ENCODE results near the gene BMP6. TPM values are rescaled to one million over a fixed set of nuclear protein-coding genes. Genes with fewer than 3 reads are reported as not detected.

Gene BMP6
- total and polyA plus RNA-seq, 3 experiments from 2014 or later: not detected

DNA sequence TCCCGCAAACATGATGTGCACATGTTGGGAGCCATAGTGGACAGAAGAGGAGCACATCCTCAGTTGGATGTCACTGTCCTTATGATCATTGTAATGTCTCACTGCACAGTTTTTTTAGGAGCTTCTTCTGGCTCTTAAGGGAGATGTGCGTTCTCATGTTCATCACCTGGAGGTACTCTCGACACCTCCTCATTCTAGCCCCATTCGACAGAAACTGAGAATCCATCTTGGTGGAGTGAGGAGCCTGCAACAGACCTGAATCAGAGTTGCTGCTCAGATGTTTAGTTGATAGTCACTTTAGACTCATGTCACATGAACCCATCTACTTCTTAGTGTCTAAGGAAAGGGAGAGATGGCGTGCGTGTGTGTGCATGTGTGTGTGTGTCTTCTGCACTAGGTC lies 2.3 kb upstream of the BMP6 start:
- Histone ChIP-seq H3K4me3 (ENCODE audit: low read length) (no peak overlapping the region), H3K27ac (ENCODE audit: low read depth, low read length) (no peak overlapping the region), H3K9me3 (ENCODE audit: low read length) (no peaks in the 10 kb centered on the region), H3K27me3 (ENCODE audit: insufficient read depth, low read length, poor library complexity, severe bottlenecking) (peaks cover 23% of the 10 kb centered on the region), H3K36me3 (ENCODE audit: insufficient read depth, low read length) (no peaks in the 10 kb centered on the region), H3K4me1 (ENCODE audit: insufficient read depth, low read length) (peaks cover 8% of the 10 kb centered on the region)
- H3K27me3 Mint-ChIP-seq: peaks cover 47 to 70% of the 10 kb centered on the region in 2 donors
- POLR2A ChIA-PET: no interaction called here
- H3K27ac Mint-ChIP-seq: no peak overlapping the region
- no peak for DNase-seq
- H3K9me3 Mint-ChIP-seq: peaks cover 0 to 2% (median 0%) of the 10 kb centered on the region in 5 donors
- H3K4me1 Mint-ChIP-seq: peaks cover 11 to 22% (median 12%) of the 10 kb centered on the region in 3 donors
- CTCF ChIA-PET: interaction anchor here (2.2 kb wide), 1 partner anchor 495 kb away, joined by 8 read pairs; no protein-coding TSS in a partner anchor
- no peaks in the 10 kb centered on the region for H3K36me3 Mint-ChIP-seq
- H3K4me3 Mint-ChIP-seq: no peak overlapping the region

GRCh38 chr6:7725412-7725811 lies 487 bp upstream of the BMP6 start:
- Histone ChIP-seq H3K4me3 (ENCODE audit: low read length) (no peak overlapping the region), H3K27me3 (ENCODE audit: insufficient read depth, low read length, poor library complexity, severe bottlenecking) (peaks cover 39% of the 10 kb centered on the region)
- CTCF ChIA-PET: no interaction called here

DNA sequence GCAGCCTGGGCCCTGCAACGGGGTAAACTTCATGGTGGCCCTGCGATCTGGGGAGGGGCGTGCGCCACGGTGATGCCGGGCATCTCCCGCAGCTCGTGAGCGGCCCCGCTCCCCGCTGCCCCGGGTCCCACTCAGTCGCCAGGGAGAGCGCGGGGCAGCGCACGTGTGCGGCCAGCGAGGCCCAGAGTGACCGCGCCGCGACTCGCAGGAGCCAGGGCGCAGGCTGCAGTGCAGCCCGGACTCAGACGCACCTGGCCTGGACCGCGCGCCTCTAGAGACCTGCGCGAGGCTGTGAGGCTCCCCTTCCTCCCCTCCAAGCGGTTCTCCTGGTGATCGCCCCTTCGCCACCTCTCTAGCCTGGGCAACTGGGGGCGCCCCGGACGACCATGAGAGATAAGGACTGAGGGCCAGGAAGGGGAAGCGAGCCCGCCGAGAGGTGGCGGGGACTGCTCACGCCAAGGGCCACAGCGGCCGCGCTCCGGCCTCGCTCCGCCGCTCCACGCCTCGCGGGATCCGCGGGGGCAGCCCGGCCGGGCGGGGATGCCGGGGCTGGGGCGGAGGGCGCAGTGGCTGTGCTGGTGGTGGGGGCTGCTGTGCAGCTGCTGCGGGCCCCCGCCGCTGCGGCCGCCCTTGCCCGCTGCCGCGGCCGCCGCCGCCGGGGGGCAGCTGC lies 652 bp downstream of the BMP6 start:
- Mint-ChIP-seq H3K27me3 (peaks cover 61 to 76% of the 10 kb centered on the region in 2 donors), H3K4me1 (peaks cover 13 to 26% (median 16%) of the 10 kb centered on the region in 3 donors), H3K36me3 (no peaks in the 10 kb centered on the region), H3K9me3 (peaks cover 0 to 4% (median 0%) of the 10 kb centered on the region in 5 donors), H3K27ac (no peak overlapping the region), H3K4me3 (peak overlapping the region in 6 of 7 donors; percentile 42 to 83 (median 65))
- peaks cover 42% of the 10 kb centered on the region for H3K27me3 ChIP-seq (ENCODE audit: insufficient read depth, low read length, poor library complexity, severe bottlenecking)
- CTCF ChIA-PET: interaction anchor here (0.7 kb wide), 1 partner anchor 96 kb away, joined by 3 read pairs; no protein-coding TSS in a partner anchor
- no peaks in the 10 kb centered on the region for H3K9me3 ChIP-seq (ENCODE audit: low read length)
- H3K4me1 ChIP-seq (ENCODE audit: insufficient read depth, low read length): peaks cover 11% of the 10 kb centered on the region
- H3K36me3 ChIP-seq (ENCODE audit: insufficient read depth, low read length): no peaks in the 10 kb centered on the region
- H3K27ac ChIP-seq (ENCODE audit: low read depth, low read length): no peak overlapping the region
- no peak for DNase-seq
- POLR2A ChIA-PET: no interaction called here
- no peak overlapping the region for H3K4me3 ChIP-seq (ENCODE audit: low read length)

More at GRCh38 chr6:7725412-7725811, 487 bp upstream of the BMP6 start:
- peaks cover 13 to 26% (median 16%) of the 10 kb centered on the region in 3 donors for H3K4me1 Mint-ChIP-seq
- POLR2A ChIA-PET: no interaction called here
- H3K9me3 Mint-ChIP-seq: peaks cover 0 to 4% (median 0%) of the 10 kb centered on the region in 5 donors
- H3K27me3 Mint-ChIP-seq: peaks cover 60 to 76% of the 10 kb centered on the region in 2 donors
- no peak overlapping the region for H3K27ac Mint-ChIP-seq
- Histone ChIP-seq H3K36me3 (ENCODE audit: insufficient read depth, low read length) (no peaks in the 10 kb centered on the region), H3K9me3 (ENCODE audit: low read length) (no peaks in the 10 kb centered on the region), H3K4me1 (ENCODE audit: insufficient read depth, low read length) (peaks cover 11% of the 10 kb centered on the region), H3K27ac (ENCODE audit: low read depth, low read length) (no peak overlapping the region)
- no peaks in the 10 kb centered on the region for H3K36me3 Mint-ChIP-seq
- DNase-seq: no peak
- H3K4me3 Mint-ChIP-seq: peak overlapping the region in 6 of 7 donors; percentile 52 to 77 (median 62)

DNA sequence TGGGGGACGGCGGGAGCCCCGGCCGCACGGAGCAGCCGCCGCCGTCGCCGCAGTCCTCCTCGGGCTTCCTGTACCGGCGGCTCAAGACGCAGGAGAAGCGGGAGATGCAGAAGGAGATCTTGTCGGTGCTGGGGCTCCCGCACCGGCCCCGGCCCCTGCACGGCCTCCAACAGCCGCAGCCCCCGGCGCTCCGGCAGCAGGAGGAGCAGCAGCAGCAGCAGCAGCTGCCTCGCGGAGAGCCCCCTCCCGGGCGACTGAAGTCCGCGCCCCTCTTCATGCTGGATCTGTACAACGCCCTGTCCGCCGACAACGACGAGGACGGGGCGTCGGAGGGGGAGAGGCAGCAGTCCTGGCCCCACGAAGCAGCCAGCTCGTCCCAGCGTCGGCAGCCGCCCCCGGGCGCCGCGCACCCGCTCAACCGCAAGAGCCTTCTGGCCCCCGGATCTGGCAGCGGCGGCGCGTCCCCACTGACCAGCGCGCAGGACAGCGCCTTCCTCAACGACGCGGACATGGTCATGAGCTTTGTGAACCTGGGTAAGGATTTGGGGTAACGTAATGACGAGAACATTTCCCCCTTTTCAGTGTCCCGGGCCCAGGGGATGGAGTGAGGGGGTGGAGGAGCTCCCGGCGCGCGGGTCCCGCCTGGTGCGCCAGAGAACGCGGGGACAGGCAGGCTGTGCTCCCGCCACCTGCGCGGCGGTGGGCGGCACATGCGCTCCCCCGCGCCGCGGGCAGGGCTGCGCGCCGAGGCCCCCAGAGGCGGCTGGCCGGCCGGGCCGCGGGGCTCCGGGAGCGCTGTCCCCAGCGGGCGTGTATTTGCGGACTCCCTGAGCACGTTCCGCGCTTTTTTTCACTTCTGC lies 1.4 kb downstream of the BMP6 start:
- peak overlapping the region in 5 of 7 donors; percentile 39 to 74 (median 49) for H3K4me3 Mint-ChIP-seq
- DNase-seq: no peak
- H3K4me3 ChIP-seq (ENCODE audit: low read length): no peak overlapping the region
- peaks cover 13 to 26% (median 16%) of the 10 kb centered on the region in 3 donors for H3K4me1 Mint-ChIP-seq
- H3K27me3 ChIP-seq (ENCODE audit: insufficient read depth, low read length, poor library complexity, severe bottlenecking): peaks cover 43% of the 10 kb centered on the region
- ChIA-PET POLR2A (no interaction called here), CTCF (no interaction called here)
- H3K27ac ChIP-seq (ENCODE audit: low read depth, low read length): no peak overlapping the region
- H3K9me3 ChIP-seq (ENCODE audit: low read length): no peaks in the 10 kb centered on the region
- H3K27me3 Mint-ChIP-seq: peaks cover 54 to 74% of the 10 kb centered on the region in 2 donors
- peaks cover 0 to 4% (median 0%) of the 10 kb centered on the region in 5 donors for H3K9me3 Mint-ChIP-seq
- no peak overlapping the region for H3K27ac Mint-ChIP-seq
- no peaks in the 10 kb centered on the region for H3K36me3 ChIP-seq (ENCODE audit: insufficient read depth, low read length)
- peaks cover 11% of the 10 kb centered on the region for H3K4me1 ChIP-seq (ENCODE audit: insufficient read depth, low read length)
- H3K36me3 Mint-ChIP-seq: no peaks in the 10 kb centered on the region

GRCh38 chr6:7727946-7728854 lies 2.3 kb downstream of the BMP6 start:
- no peaks in the 10 kb centered on the region for H3K36me3 Mint-ChIP-seq
- no peak overlapping the region for H3K27ac ChIP-seq (ENCODE audit: low read depth, low read length)
- peaks cover 53 to 75% of the 10 kb centered on the region in 2 donors for H3K27me3 Mint-ChIP-seq
- H3K4me1 Mint-ChIP-seq: peaks cover 13 to 26% (median 16%) of the 10 kb centered on the region in 3 donors
- no peaks in the 10 kb centered on the region for H3K9me3 ChIP-seq (ENCODE audit: low read length)
- H3K9me3 Mint-ChIP-seq: peaks cover 0 to 4% (median 0%) of the 10 kb centered on the region in 5 donors
- H3K4me3 ChIP-seq (ENCODE audit: low read length): no peak overlapping the region
- no peak for DNase-seq
- H3K27ac Mint-ChIP-seq: no peak overlapping the region
- H3K27me3 ChIP-seq (ENCODE audit: insufficient read depth, low read length, poor library complexity, severe bottlenecking): peaks cover 43% of the 10 kb centered on the region
- H3K4me3 Mint-ChIP-seq: peak overlapping the region in 6 of 7 donors; percentile 36 to 74 (median 60)
- ChIA-PET CTCF (no interaction called here), POLR2A (no interaction called here)
- H3K4me1 ChIP-seq (ENCODE audit: insufficient read depth, low read length): peaks cover 11% of the 10 kb centered on the region
- no peaks in the 10 kb centered on the region for H3K36me3 ChIP-seq (ENCODE audit: insufficient read depth, low read length)

DNA sequence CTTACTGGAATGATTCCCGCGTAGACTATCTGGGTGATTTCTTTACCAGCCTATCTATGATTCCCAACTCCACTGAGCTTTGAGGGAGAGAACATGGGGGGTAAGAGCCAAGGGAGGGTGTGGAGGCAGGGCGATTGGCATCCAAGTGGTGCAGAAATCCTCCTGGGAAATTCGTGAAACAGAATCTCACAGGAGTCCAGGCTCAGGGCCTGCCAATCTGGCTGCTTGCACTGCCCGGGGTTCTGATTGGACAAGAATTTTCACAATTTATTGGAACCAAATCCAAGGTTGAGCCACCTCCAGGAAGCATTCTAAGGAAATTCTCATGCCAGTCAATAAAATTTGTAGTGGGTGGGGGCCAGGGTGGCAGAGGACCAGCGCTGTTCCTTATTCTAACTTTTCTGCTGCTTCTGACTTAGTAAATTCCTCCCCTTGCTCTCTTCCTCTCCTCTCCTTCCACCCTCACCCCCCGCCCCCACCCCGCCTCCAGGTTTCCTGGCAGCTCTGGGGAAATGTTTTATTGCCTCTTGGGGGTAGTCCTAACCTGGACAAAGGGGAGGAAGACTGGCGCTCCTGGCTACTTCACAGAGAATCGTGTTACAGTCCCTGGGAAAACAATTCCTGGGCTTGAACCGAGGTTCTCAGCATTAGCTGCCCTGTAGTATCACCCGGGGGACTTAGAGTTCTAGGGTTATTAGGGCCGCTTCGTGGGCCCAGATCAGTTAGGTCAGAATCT lies 3.1 kb downstream of the BMP6 start:
- peaks cover 13 to 26% (median 16%) of the 10 kb centered on the region in 3 donors for H3K4me1 Mint-ChIP-seq
- no peak for DNase-seq
- ChIA-PET POLR2A (no interaction called here), CTCF (no interaction called here)
- no peaks in the 10 kb centered on the region for H3K9me3 ChIP-seq (ENCODE audit: low read length)
- H3K27ac Mint-ChIP-seq: no peak overlapping the region
- peaks cover 53 to 75% of the 10 kb centered on the region in 2 donors for H3K27me3 Mint-ChIP-seq
- no peak overlapping the region for H3K27ac ChIP-seq (ENCODE audit: low read depth, low read length)
- H3K4me3 ChIP-seq (ENCODE audit: low read length): no peak overlapping the region
- peaks cover 0 to 4% (median 0%) of the 10 kb centered on the region in 5 donors for H3K9me3 Mint-ChIP-seq
- H3K36me3 ChIP-seq (ENCODE audit: insufficient read depth, low read length): no peaks in the 10 kb centered on the region
- peaks cover 43% of the 10 kb centered on the region for H3K27me3 ChIP-seq (ENCODE audit: insufficient read depth, low read length, poor library complexity, severe bottlenecking)
- H3K4me3 Mint-ChIP-seq: peak overlapping the region in 5 of 7 donors; percentile 19 to 70 (median 54)
- H3K4me1 ChIP-seq (ENCODE audit: insufficient read depth, low read length): peaks cover 11% of the 10 kb centered on the region
- H3K36me3 Mint-ChIP-seq: no peaks in the 10 kb centered on the region

All from CD8-positive, alpha-beta memory T cell (primary cell).